HG03442 (cell line): Measurements from ENCODE around the gene TRAPPC10.

Experiments
- ATAC-seq: cut with Tn5 transposase; IDR thresholded peaks from one replicate; pipeline ENCODE4 v1.9.1; 2021; ENCODE audit warnings: mild to moderate bottlenecking, moderate library complexity; ENCODE audit not compliant: unreplicated experiment

The TRAPPC10 gene

GRCh38 chr21:44011579-44012473, at the start of gene TRAPPC10:
Gene TRAPPC10, plus strand, starts transcription at chr21:44012309. Its CDS starts 185 bp downstream, at chr21:44012494.
- ATAC-seq: peak; percentile 52

GRCh38 chr21:43965911-43966585, 46.1 kb upstream of the TRAPPC10 start:
- no peak for ATAC-seq

- no peak for ATAC-seq
Measured at GRCh38 chr21:43966946-43967512, 45.1 kb upstream of the TRAPPC10 start.

- ATAC-seq: no peak
Measured at GRCh38 chr21:43967981-43968380, 44.1 kb upstream of the TRAPPC10 start.

- ATAC-seq: no peak
Measured at GRCh38 chr21:43968410-43969114, 43.5 kb upstream of the TRAPPC10 start.

GRCh38 chr21:43969115-43969444, 43.0 kb upstream of the TRAPPC10 start:
- no peak for ATAC-seq

- ATAC-seq: no peak
Measured at GRCh38 chr21:43970551-43970950, 41.6 kb upstream of the TRAPPC10 start.

GRCh38 chr21:43971201-43971991, 40.7 kb upstream of the TRAPPC10 start:
- ATAC-seq: no peak

GRCh38 chr21:43971992-43972255, 40.2 kb upstream of the TRAPPC10 start:
- ATAC-seq: no peak

GRCh38 chr21:43972850-43973633, 39.1 kb upstream of the TRAPPC10 start:
- no peak for ATAC-seq

GRCh38 chr21:43973634-43973955, 38.5 kb upstream of the TRAPPC10 start:
- no peak for ATAC-seq

- no peak for ATAC-seq
Measured at GRCh38 chr21:43974791-43975468, 37.2 kb upstream of the TRAPPC10 start.

GRCh38 chr21:43975469-43976098, 36.5 kb upstream of the TRAPPC10 start:
- peak; percentile 47 for ATAC-seq

- no peak for ATAC-seq
Measured at GRCh38 chr21:43976661-43977060, 35.4 kb upstream of the TRAPPC10 start.

GRCh38 chr21:43978060-43978459, 34.0 kb upstream of the TRAPPC10 start:
- no peak for ATAC-seq

GRCh38 chr21:43979654-43980053, 32.5 kb upstream of the TRAPPC10 start:
- ATAC-seq: no peak

GRCh38 chr21:43981151-43981870, 30.8 kb upstream of the TRAPPC10 start:
- ATAC-seq: no peak

- no peak for ATAC-seq
Measured at GRCh38 chr21:43981871-43982210, 30.3 kb upstream of the TRAPPC10 start.
